Daoy (cell line): Measurements from ENCODE around the gene SLC38A10. TPM values are rescaled to one million over a fixed set of nuclear protein-coding genes. Genes with fewer than 3 reads are reported as not detected.
"Not testable (repeated sequence)": the region's sequence is repeated elsewhere in the genome, so short reads cannot be mapped to it uniquely, and the experiment has no call there.

Experiments used
- DNase-seq: peaks from one replicate; pipeline ENCODE4 v3.0.0-alpha.2; 2015; ENCODE audit warnings: low read depth
- total RNA-seq: library from RNA; depleted of rRNA; stranded (reverse); fragments of >200 nt; shearing (Covaris generic); gene quantifications from 2 replicates; pipeline ENCODE4 v1.2.3, GENCODE V29; 2014

The SLC38A10 gene
- total RNA-seq, 1 experiment from 2014 or later: 52.5 TPM

- DNase-seq: peak; percentile 48
Observed at GRCh38 chr17:81230043-81230820, 64.9 kb downstream of the SLC38A10 start.

- no peak for DNase-seq
Observed at GRCh38 chr17:81229666-81229920, 65.5 kb downstream of the SLC38A10 start.

GRCh38 chr17:81228834-81229665 lies 66.1 kb downstream of the SLC38A10 start:
- DNase-seq: no peak

GRCh38 chr17:81228420-81228819 lies 66.7 kb downstream of the SLC38A10 start:
- DNase-seq: no peak

GRCh38 chr17:81227630-81228029 lies 67.5 kb downstream of the SLC38A10 start:
- DNase-seq: not testable (repeated sequence)

- DNase-seq: no peak
Observed at GRCh38 chr17:81223762-81224130, 71.4 kb downstream of the SLC38A10 start.

- DNase-seq: peak; percentile 100
Observed at GRCh38 chr17:81222906-81223761, 72.0 kb downstream of the SLC38A10 start, which contains the start of gene CEP131. Gene CEP131 (minus strand): TSS chr17:81222965. CDS start chr17:81220056, 2,909 bp downstream.

- no peak for DNase-seq
Observed at GRCh38 chr17:81222620-81222905, 72.5 kb downstream of the SLC38A10 start.

GRCh38 chr17:81221842-81222619 lies 73.1 kb downstream of the SLC38A10 start:
- no peak for DNase-seq

GRCh38 chr17:81221371-81221841 lies 73.7 kb downstream of the SLC38A10 start:
- DNase-seq: no peak

GRCh38 chr17:81219476-81220180 lies 75.5 kb downstream of the SLC38A10 start:
- DNase-seq: no peak

- DNase-seq: no peak
Observed at GRCh38 chr17:81218991-81219390, 76.1 kb downstream of the SLC38A10 start.

GRCh38 chr17:81218459-81218858 lies 76.6 kb downstream of the SLC38A10 start:
- DNase-seq: no peak

GRCh38 chr17:81217491-81217890 lies 77.6 kb downstream of the SLC38A10 start:
- no peak for DNase-seq

GRCh38 chr17:81213978-81214377 lies 81.1 kb downstream of the SLC38A10 start:
- DNase-seq: no peak

GRCh38 chr17:81212365-81212764 lies 82.7 kb downstream of the SLC38A10 start:
- DNase-seq: no peak

- DNase-seq: no peak
Observed at GRCh38 chr17:81210868-81211267, 84.2 kb downstream of the SLC38A10 start.

- DNase-seq: no peak
Observed at GRCh38 chr17:81210466-81210865, 84.6 kb downstream of the SLC38A10 start.

GRCh38 chr17:81209141-81209540 lies 86.0 kb downstream of the SLC38A10 start:
- no peak for DNase-seq

GRCh38 chr17:81208651-81209050 lies 86.5 kb downstream of the SLC38A10 start:
- no peak for DNase-seq
